C4-2B (cell line): ENCODE measurements around the gene COQ6.

Source experiments
- CTCF ChIP-seq: fragments of 450-650 bp; conservative IDR thresholded peaks from 2 replicates; pipeline ENCODE4 v1.5.1; 2017; ENCODE audit warnings: mild to moderate bottlenecking
- ZFX ChIP-seq: fragments of 450-650 bp; IDR thresholded peaks from 2 replicates; pipeline ENCODE4 v1.6.1; 2017

GRCh38 chr14:73991092-73991491 lies 41.0 kb downstream of the COQ6 start:
- TF ChIP-seq CTCF: no peak
- no peak for TF ChIP-seq ZFX
